Mesothelial cell of epicardium (in vitro differentiated cells): ENCODE data around the gene FUT7. TPM values are rescaled to one million over a fixed set of nuclear protein-coding genes. Genes with fewer than 3 reads are reported as not detected.
A peak's percentile ranks its signal among the peaks of the same experiment; 100 is the strongest.
"Not testable (repeated sequence)": the region's sequence is repeated elsewhere in the genome, so short reads cannot be mapped to it uniquely, and the experiment has no call there.

ENCODE experiments used
- DNase-seq, 2 experiments: peaks; one replicate each; pipeline ENCODE4 v3.0.0; 2021; ENCODE audit warnings: low spot score in 2 of 2; ENCODE audit not compliant: unreplicated experiment in 2 of 2
- H3K27ac Mint-ChIP-seq: 2 replicates; pipeline ENCODE4 v1.8.0; 2021; ENCODE audit warnings: mixed read lengths
- H3K27me3 Mint-ChIP-seq: 2 replicates; pipeline ENCODE4 v1.8.0; 2021; ENCODE audit warnings: low read depth, mixed read lengths
- H3K36me3 Mint-ChIP-seq: 2 replicates; pipeline ENCODE4 v1.8.0; 2021; ENCODE audit warnings: mixed read lengths
- H3K4me1 Mint-ChIP-seq: 2 replicates; pipeline ENCODE4 v1.8.0; 2021; ENCODE audit warnings: mixed read lengths
- H3K4me3 Mint-ChIP-seq: 2 replicates; pipeline ENCODE4 v1.8.0; 2021; ENCODE audit warnings: mild to moderate bottlenecking, moderate library complexity, mixed read lengths
- H3K9me3 Mint-ChIP-seq: 2 replicates; pipeline ENCODE4 v1.8.0; 2021; ENCODE audit warnings: mixed read lengths
- total RNA-seq: library from RNA; stranded (reverse); gene quantifications from 3 replicates; pipeline ENCODE4 v1.2.1, GENCODE V29; 2021
- TF ChIP-seq, protein P1 (sequence below): fragments of 200-600 bp; sonication (generic); IDR thresholded peaks from one replicate; pipeline ENCODE4 v1.5.0; 2021; ENCODE audit warnings: antibody characterized with exemption; ENCODE audit not compliant: unreplicated experiment

FUT7 gene
- total RNA-seq, 1 donor from 2014 or later: 0.13 TPM

DNA sequence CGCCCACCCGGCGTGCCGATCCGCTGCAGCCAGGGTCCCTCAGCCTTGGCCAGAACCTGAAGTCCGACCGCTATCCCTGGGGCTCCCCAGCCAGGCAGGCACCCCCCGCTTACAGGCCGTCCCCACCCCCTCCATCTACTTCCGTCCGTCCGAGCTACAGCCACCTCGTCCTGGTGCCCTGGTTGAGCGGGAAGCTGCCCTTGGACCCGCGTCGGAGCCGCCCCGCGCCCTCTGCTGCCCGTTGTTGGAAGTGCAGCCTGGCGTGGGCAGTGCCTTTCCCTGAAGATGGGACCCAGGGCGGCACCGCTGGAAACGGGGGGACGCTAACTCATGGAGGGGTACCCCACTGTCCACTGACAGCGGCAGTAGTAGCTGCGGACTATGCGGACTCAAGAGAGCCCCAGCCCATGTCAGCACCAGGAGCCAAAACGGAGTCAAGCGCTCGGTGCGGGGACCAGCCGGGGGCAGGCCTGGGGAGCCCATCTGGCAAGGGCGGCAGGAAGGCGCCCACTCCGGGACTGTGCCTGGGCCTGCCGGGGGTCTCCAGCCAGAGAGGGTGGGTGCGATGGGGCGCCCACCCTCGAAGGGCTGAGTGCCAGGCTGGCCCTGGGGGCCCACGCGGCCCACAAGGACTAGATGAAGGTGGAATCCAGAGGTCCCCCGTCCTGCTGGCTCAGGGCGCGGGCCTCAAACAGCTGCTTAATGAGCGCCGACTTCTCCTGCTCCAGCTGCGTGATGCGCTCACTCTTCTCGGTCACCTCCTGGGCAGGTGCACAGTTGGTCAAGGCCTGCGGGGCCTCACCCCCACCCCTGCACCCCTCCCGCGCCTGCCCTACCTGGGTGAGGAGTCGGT, 32.4 kb upstream of the FUT7 start:
- H3K36me3 Mint-ChIP-seq: no peaks in the 10 kb centered on the region
- H3K27me3 Mint-ChIP-seq: peaks cover 22% of the 10 kb centered on the region
- DNase-seq: peak in 1 of 2 experiments; percentile 76
- H3K9me3 Mint-ChIP-seq: no peaks in the 10 kb centered on the region
- H3K27ac Mint-ChIP-seq: no peak overlapping the region
- H3K4me1 Mint-ChIP-seq: peaks cover 5% of the 10 kb centered on the region
- TF ChIP-seq, protein P1, sequence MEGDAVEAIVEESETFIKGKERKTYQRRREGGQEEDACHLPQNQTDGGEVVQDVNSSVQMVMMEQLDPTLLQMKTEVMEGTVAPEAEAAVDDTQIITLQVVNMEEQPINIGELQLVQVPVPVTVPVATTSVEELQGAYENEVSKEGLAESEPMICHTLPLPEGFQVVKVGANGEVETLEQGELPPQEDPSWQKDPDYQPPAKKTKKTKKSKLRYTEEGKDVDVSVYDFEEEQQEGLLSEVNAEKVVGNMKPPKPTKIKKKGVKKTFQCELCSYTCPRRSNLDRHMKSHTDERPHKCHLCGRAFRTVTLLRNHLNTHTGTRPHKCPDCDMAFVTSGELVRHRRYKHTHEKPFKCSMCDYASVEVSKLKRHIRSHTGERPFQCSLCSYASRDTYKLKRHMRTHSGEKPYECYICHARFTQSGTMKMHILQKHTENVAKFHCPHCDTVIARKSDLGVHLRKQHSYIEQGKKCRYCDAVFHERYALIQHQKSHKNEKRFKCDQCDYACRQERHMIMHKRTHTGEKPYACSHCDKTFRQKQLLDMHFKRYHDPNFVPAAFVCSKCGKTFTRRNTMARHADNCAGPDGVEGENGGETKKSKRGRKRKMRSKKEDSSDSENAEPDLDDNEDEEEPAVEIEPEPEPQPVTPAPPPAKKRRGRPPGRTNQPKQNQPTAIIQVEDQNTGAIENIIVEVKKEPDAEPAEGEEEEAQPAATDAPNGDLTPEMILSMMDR: peak; percentile 96
- no peak overlapping the region for H3K4me3 Mint-ChIP-seq

DNA sequence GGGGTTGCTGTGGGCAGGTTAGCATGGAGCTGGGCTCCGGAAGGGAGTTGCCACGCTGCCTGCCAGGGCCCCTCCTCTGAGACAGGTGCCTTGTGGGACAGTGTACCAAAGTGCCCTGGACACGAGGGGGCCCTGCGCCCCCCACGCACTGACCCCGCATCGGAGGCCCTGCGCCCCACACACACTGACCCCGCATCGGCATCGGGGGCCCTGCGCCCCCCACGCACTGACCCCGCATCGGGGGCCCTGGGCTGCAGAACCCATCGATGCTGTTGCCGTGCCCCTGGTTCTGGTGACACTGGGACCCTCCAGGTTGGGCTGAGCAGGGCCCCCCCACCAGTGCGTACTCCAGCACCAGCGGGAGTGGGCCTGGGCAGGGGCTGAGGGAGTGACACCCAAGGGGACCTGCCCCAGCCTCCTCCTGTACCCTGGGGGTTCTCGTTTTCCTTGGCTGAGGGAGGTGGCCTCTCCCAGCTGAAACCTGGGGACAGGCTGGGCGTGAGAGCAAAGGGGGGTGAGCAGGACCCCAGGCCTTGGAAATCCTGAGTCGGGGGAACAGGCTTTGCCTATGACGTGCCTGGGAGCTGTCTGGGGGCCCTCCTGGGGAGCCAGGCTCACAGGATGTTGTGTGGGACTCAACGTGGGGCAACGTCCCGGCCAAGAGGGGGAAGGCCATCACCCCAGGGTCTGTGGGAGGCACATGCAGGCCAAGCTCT, 31.6 kb upstream of the FUT7 start:
- DNase-seq: no peak
- Mint-ChIP-seq H3K9me3 (no peaks in the 10 kb centered on the region), H3K4me3 (no peak overlapping the region), H3K4me1 (peaks cover 5% of the 10 kb centered on the region), H3K27ac (no peak overlapping the region), H3K36me3 (no peaks in the 10 kb centered on the region), H3K27me3 (peaks cover 24% of the 10 kb centered on the region)
- TF ChIP-seq, protein P1: no peak

DNA sequence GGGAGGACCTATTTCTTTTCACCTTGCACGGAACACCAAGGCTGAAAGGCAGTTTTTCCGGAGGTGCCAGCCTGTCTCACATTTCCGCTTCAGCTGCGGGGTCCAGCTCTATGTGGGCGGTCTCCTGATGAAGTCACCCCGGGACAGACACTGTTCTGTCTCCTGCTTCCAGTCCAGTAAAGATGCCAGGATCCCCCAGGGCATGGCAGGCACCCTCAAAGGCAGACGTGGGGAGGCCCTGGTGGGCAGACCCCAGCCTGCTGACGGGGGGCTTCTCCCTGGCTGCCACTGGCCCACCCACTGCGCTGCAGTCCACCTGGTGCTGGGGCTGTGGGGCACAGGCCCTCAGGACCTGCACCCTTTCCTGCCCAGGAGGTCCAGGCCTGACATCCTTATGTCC, 30.9 kb upstream of the FUT7 start:
- H3K27ac Mint-ChIP-seq, H3K9me3 Mint-ChIP-seq, H3K4me3 Mint-ChIP-seq, DNase-seq, H3K4me1 Mint-ChIP-seq, H3K36me3 Mint-ChIP-seq: not testable (repeated sequence)
- H3K27me3 Mint-ChIP-seq: peaks cover 29% of the 10 kb centered on the region

DNA sequence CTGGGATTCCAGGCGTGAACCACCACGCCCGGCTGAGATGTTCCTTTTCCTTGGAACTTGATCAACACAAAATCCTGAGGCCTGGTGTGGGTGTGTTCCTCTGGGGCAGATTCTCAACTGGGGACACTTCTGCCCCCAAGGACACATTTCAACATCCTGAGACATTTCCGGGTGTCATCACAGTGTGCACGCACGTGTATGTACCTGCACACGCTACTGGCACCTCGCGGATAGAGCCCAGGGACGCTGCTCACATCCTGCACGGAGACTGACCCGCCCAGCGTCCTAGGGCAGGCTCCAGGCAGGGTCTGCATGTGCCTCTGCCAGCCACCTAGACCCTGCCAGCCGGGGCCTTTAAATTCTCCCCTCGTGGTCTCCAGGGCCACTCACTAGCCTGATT, 30.5 kb upstream of the FUT7 start:
- H3K27ac Mint-ChIP-seq: no peak overlapping the region
- H3K4me3 Mint-ChIP-seq: no peak overlapping the region
- no peaks in the 10 kb centered on the region for H3K36me3 Mint-ChIP-seq
- TF ChIP-seq, protein P1: no peak
- peaks cover 32% of the 10 kb centered on the region for H3K27me3 Mint-ChIP-seq
- DNase-seq: no peak
- no peaks in the 10 kb centered on the region for H3K9me3 Mint-ChIP-seq
- H3K4me1 Mint-ChIP-seq: peaks cover 1% of the 10 kb centered on the region

DNA sequence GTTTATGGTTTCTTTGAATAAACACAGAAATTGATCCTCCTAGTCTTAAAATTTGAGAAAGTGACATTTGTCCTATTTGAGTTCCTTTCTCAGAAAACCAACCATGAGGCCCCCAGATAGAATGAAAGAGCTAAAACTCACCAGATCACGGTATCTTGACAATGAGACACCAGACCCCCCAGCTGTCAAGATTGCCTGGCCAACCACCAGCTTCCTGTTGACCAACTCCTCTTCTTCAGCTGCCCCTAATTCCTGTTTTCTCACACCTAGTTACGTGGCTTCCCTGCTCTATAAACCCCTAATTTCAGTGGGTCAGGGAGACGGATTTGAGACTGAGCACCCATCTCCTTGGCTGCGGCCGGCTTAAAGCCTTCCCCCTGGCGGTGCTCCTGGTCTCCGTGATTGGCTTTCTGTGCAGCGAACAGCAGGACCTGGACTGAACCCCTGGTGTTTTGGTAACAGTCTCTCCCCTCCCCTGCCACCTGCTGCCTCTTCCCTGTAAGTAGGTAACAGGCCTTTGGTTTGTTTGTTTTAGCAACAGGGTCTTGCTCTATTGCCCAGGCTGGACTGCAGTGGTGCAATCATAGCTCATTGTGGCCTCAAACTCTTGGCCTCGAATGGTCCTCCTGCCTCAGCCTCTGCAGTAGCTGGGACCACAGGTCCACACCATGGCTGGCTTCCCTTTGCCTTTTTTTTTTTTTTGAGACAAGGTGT, 26.8 kb upstream of the FUT7 start:
- no peaks in the 10 kb centered on the region for H3K36me3 Mint-ChIP-seq
- DNase-seq: no peak
- H3K9me3 Mint-ChIP-seq: no peaks in the 10 kb centered on the region
- peaks cover 8% of the 10 kb centered on the region for H3K4me1 Mint-ChIP-seq
- no peak overlapping the region for H3K4me3 Mint-ChIP-seq
- TF ChIP-seq, protein P1: no peak
- no peak overlapping the region for H3K27ac Mint-ChIP-seq
- peaks cover 59% of the 10 kb centered on the region for H3K27me3 Mint-ChIP-seq

DNA sequence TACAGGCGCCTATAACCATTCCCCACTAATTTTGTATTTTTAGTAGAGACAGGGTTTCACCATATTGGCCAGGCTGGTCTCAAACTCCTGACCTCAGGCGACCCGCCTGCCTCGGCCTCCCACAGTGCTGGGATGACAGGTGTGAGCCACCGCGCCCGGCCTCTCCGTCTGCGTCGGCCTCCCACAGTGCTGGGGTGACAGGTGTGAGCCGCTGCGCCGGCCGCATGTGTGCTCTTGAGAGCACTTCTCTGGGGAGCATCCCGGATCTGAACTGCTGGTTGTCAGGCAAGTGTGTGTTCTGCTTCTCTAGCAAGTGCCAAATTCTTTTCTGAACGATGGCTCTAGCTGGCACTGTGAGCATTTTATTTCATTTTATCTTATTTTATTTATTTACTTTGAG, 25.7 kb upstream of the FUT7 start:
- peaks cover 67% of the 10 kb centered on the region for H3K27me3 Mint-ChIP-seq

More for the DNA sequence above, 25.7 kb upstream of the FUT7 start:
- TF ChIP-seq, protein P1: no peak
- no peaks in the 10 kb centered on the region for H3K36me3 Mint-ChIP-seq
- H3K4me1 Mint-ChIP-seq: peaks cover 8% of the 10 kb centered on the region
- no peak for DNase-seq
- no peak overlapping the region for H3K27ac Mint-ChIP-seq
- no peaks in the 10 kb centered on the region for H3K9me3 Mint-ChIP-seq
- H3K4me3 Mint-ChIP-seq: no peak overlapping the region
